ENCODE data around the gene PRR12. TPM values are rescaled to one million over a fixed set of nuclear protein-coding genes. Genes with fewer than 3 reads are reported as not detected.

PRR12 gene
- polyA plus RNA-seq, 3 donors, result 0.04 to 3.3 (median 0.11) TPM

DNA sequence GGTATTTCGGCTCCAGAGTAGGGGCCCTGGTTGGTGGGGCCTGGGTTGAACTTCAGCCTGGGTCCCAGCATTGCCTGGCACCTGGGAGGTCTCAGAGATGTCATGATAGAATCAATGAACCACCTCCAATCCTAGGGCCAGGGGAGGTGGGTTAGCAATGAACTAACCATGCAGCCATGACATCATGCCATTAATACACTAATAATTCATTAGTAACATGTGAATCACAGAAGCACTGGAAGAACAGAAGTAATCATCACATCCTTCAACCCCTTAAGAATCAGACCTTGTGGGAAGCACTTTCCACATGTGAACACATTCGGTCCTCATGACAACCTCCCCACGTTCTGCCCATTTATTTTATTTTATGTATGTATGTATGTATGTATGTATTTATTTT lies 17.6 kb upstream of the PRR12 start:
- Histone ChIP-seq H3K27me3 (ENCODE audit: control insufficient read depth in 2 of 2, insufficient read depth in 2 of 2, low read length in 2 of 2) (no peaks in the 10 kb centered on the region), H3K4me3 (replicated peaks in 1 of 3; ENCODE audit: low read depth in 2 of 3, low read length in 3 of 3) (no peak overlapping the region), H3K27ac (ENCODE audit: low read depth in 1 of 2, low read length in 2 of 2) (no peak overlapping the region), H4K20me1 (ENCODE audit: insufficient read depth, low read length) (peaks cover 53% of the 10 kb centered on the region), H3K79me2 (ENCODE audit: insufficient read depth, low read length) (peaks cover 68% of the 10 kb centered on the region), H3K36me3 (replicated peaks in 1 of 2; ENCODE audit: control insufficient read depth in 1 of 2, insufficient read depth in 2 of 2, low read length in 2 of 2) (peaks cover 16 to 40% of the 10 kb centered on the region in 2 donors), H3K9me3 (replicated peaks in 1 of 2; ENCODE audit: control insufficient read depth in 1 of 2, insufficient read depth in 1 of 2, low read length in 2 of 2) (no peaks in the 10 kb centered on the region), H3K4me2 (replicated peaks; ENCODE audit: extremely low read depth, low read length, poor library complexity, severe bottlenecking) (no peak overlapping the region), H2AFZ (ENCODE audit: insufficient read depth, low read depth, low read length, poor library complexity, severe bottlenecking) (no peak overlapping the region), H3K4me1 (ENCODE audit: control insufficient read depth in 1 of 2, insufficient read depth in 2 of 2, low read length in 2 of 2) (peaks cover 0 to 5% of the 10 kb centered on the region in 2 donors), H3K9ac (ENCODE audit: insufficient read depth, low read length, poor library complexity, severe bottlenecking) (peak overlapping the region; percentile 15)
- TF ChIP-seq, protein P1, sequence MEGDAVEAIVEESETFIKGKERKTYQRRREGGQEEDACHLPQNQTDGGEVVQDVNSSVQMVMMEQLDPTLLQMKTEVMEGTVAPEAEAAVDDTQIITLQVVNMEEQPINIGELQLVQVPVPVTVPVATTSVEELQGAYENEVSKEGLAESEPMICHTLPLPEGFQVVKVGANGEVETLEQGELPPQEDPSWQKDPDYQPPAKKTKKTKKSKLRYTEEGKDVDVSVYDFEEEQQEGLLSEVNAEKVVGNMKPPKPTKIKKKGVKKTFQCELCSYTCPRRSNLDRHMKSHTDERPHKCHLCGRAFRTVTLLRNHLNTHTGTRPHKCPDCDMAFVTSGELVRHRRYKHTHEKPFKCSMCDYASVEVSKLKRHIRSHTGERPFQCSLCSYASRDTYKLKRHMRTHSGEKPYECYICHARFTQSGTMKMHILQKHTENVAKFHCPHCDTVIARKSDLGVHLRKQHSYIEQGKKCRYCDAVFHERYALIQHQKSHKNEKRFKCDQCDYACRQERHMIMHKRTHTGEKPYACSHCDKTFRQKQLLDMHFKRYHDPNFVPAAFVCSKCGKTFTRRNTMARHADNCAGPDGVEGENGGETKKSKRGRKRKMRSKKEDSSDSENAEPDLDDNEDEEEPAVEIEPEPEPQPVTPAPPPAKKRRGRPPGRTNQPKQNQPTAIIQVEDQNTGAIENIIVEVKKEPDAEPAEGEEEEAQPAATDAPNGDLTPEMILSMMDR (IDR thresholded peaks at IDR 0.05), result no peak
- H3K4me3 Mint-ChIP-seq, result no peak overlapping the region
- H3K36me3 Mint-ChIP-seq, result peaks cover 22 to 40% of the 10 kb centered on the region in 2 donors
- no peaks in the 10 kb centered on the region for H3K9me3 Mint-ChIP-seq
- intact Hi-C loops (cut with micrococcal nuclease), result no loop called here
- DNase-seq, result no peak
- WGBS (ENCODE audit: insufficient coverage), result no CpG with 5 or more reads among the region's 3 CpGs
- peaks cover 14% of the 10 kb centered on the region for H3K4me1 Mint-ChIP-seq
- no peaks in the 10 kb centered on the region for H3K27me3 Mint-ChIP-seq (ENCODE audit: low read depth in 3 of 3)
- H3K27ac Mint-ChIP-seq, result no peak overlapping the region

DNA sequence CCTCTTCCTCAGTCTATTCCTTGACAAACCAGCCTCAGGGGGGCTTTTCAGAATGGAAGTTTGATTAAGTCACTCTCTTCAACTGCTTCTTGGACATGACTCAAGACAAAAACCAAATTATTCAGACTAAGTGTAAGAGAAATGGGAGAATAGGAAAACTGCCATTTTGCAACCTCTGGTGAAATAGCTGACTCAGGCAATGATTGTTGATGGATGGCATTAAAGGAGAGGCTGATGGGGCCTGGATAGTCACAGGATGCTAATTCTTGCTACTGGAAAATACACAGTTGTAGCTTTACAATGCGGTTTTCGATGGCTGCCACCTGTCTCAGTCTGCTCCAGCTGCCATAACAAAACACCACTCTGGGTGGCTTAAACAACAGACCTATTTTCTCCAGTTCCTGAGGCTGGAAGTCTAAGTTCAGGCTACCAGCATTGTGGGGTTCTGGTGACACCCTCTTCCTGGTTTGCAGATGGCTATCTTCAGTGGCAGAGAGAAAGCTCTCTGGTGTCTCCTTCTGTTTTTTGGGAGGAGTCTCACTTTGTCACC lies 16.7 kb upstream of the PRR12 start:
- Mint-ChIP-seq H3K4me1 (peaks cover 16% of the 10 kb centered on the region), H3K4me3 (no peak overlapping the region), H3K27ac (no peak overlapping the region), H3K27me3 (ENCODE audit: low read depth in 3 of 3) (no peaks in the 10 kb centered on the region), H3K36me3 (peaks cover 22 to 43% of the 10 kb centered on the region in 2 donors), H3K9me3 (no peaks in the 10 kb centered on the region)
- Histone ChIP-seq H3K4me2 (replicated peaks; ENCODE audit: extremely low read depth, low read length, poor library complexity, severe bottlenecking) (no peak overlapping the region), H3K4me3 (replicated peaks in 1 of 3; ENCODE audit: low read depth in 2 of 3, low read length in 3 of 3) (no peak overlapping the region), H3K4me1 (ENCODE audit: control insufficient read depth in 1 of 2, insufficient read depth in 2 of 2, low read length in 2 of 2) (peaks cover 1 to 8% of the 10 kb centered on the region in 2 donors), H3K36me3 (replicated peaks in 1 of 2; ENCODE audit: control insufficient read depth in 1 of 2, insufficient read depth in 2 of 2, low read length in 2 of 2) (peaks cover 16 to 40% of the 10 kb centered on the region in 2 donors), H3K27ac (ENCODE audit: low read depth in 1 of 2, low read length in 2 of 2) (no peak overlapping the region), H3K9me3 (replicated peaks in 1 of 2; ENCODE audit: control insufficient read depth in 1 of 2, insufficient read depth in 1 of 2, low read length in 2 of 2) (no peaks in the 10 kb centered on the region), H2AFZ (ENCODE audit: insufficient read depth, low read depth, low read length, poor library complexity, severe bottlenecking) (no peak overlapping the region), H3K79me2 (ENCODE audit: insufficient read depth, low read length) (peaks cover 71% of the 10 kb centered on the region), H3K27me3 (ENCODE audit: control insufficient read depth in 2 of 2, insufficient read depth in 2 of 2, low read length in 2 of 2) (no peaks in the 10 kb centered on the region), H4K20me1 (ENCODE audit: insufficient read depth, low read length) (peaks cover 51% of the 10 kb centered on the region), H3K9ac (ENCODE audit: insufficient read depth, low read length, poor library complexity, severe bottlenecking) (no peak overlapping the region)
- TF ChIP-seq, protein P1 (IDR thresholded peaks at IDR 0.05), result no peak
- intact Hi-C loops (cut with micrococcal nuclease), result no loop called here
- WGBS (ENCODE audit: insufficient coverage), result no CpG with 5 or more reads among the region's 2 CpGs
- no peak for DNase-seq
